ENCODE data around the gene CST11.

Gene CST11

GRCh38 chr20:23415555-23415954 lies 37.1 kb downstream of the CST11 start:
- Histone ChIP-seq H3K27me3 (ENCODE audit: insufficient read depth, low read depth) (no peaks in the 10 kb centered on the region), H3K4me1 (ENCODE audit: low read depth, poor library complexity, severe bottlenecking) (peaks cover 25% of the 10 kb centered on the region), H3K4me3 (IDR thresholded peaks at IDR 0.05; ENCODE audit: insufficient read depth, low read depth, low read length) (no peak overlapping the region), H3K36me3 (ENCODE audit: insufficient read depth) (no peaks in the 10 kb centered on the region), H3K4me2 (no peak overlapping the region), H4K20me1 (ENCODE audit: insufficient read depth) (no peaks in the 10 kb centered on the region), H3K79me2 (ENCODE audit: insufficient read depth, low read depth) (peaks cover 51% of the 10 kb centered on the region; the same call in 1 of the 2 replicates), H3K9ac (no peak overlapping the region), H2AFZ (ENCODE audit: low read depth) (no peak overlapping the region), H3K27ac (no peak overlapping the region)
- no peak for TF ChIP-seq CTCF (conservative IDR thresholded peaks at IDR 0.05; ENCODE audit: low read depth, low read length)

- no peak overlapping the region for H3K4me2 ChIP-seq
- H3K27me3 ChIP-seq (ENCODE audit: insufficient read depth, low read depth): no peaks in the 10 kb centered on the region
- no peak overlapping the region for H3K4me3 ChIP-seq (IDR thresholded peaks at IDR 0.05; ENCODE audit: insufficient read depth, low read depth, low read length)
- no peak overlapping the region for H3K9ac ChIP-seq
- H3K36me3 ChIP-seq (ENCODE audit: insufficient read depth): no peaks in the 10 kb centered on the region
- no peaks in the 10 kb centered on the region for H4K20me1 ChIP-seq (ENCODE audit: insufficient read depth)
- H2AFZ ChIP-seq (ENCODE audit: low read depth): no peak overlapping the region
- TF ChIP-seq CTCF (conservative IDR thresholded peaks at IDR 0.05; ENCODE audit: low read depth, low read length): no peak
- peaks cover 52% of the 10 kb centered on the region; the same call in 1 of the 2 replicates for H3K79me2 ChIP-seq (ENCODE audit: insufficient read depth, low read depth)
- no peak overlapping the region for H3K27ac ChIP-seq
- peaks cover 22% of the 10 kb centered on the region for H3K4me1 ChIP-seq (ENCODE audit: low read depth, poor library complexity, severe bottlenecking)
These were observed 38.0 kb downstream of the CST11 start for GRCh38 chr20:23414526-23415188.

GRCh38 chr20:23413862-23414422 lies 38.7 kb downstream of the CST11 start:
- Histone ChIP-seq H3K4me1 (ENCODE audit: low read depth, poor library complexity, severe bottlenecking) (peaks cover 16% of the 10 kb centered on the region), H3K79me2 (ENCODE audit: insufficient read depth, low read depth) (peaks cover 52% of the 10 kb centered on the region; the same call in 1 of the 2 replicates), H3K27ac (no peak overlapping the region), H4K20me1 (ENCODE audit: insufficient read depth) (no peaks in the 10 kb centered on the region), H3K4me2 (no peak overlapping the region), H3K4me3 (IDR thresholded peaks at IDR 0.05; ENCODE audit: insufficient read depth, low read depth, low read length) (no peak overlapping the region), H3K9ac (no peak overlapping the region), H3K36me3 (ENCODE audit: insufficient read depth) (no peaks in the 10 kb centered on the region), H3K27me3 (ENCODE audit: insufficient read depth, low read depth) (no peaks in the 10 kb centered on the region), H2AFZ (ENCODE audit: low read depth) (no peak overlapping the region)
- TF ChIP-seq CTCF (conservative IDR thresholded peaks at IDR 0.05; ENCODE audit: low read depth, low read length): no peak

- Histone ChIP-seq H4K20me1 (ENCODE audit: insufficient read depth) (no peaks in the 10 kb centered on the region), H3K27me3 (ENCODE audit: insufficient read depth, low read depth) (no peaks in the 10 kb centered on the region), H3K4me2 (no peak overlapping the region), H3K9ac (no peak overlapping the region), H3K4me3 (IDR thresholded peaks at IDR 0.05; ENCODE audit: insufficient read depth, low read depth, low read length) (no peak overlapping the region), H3K79me2 (ENCODE audit: insufficient read depth, low read depth) (peaks cover 65% of the 10 kb centered on the region; the same call in 1 of the 2 replicates), H3K27ac (no peak overlapping the region), H3K36me3 (ENCODE audit: insufficient read depth) (no peaks in the 10 kb centered on the region), H2AFZ (ENCODE audit: low read depth) (no peak overlapping the region), H3K4me1 (ENCODE audit: low read depth, poor library complexity, severe bottlenecking) (peaks cover 7% of the 10 kb centered on the region)
- no peak for TF ChIP-seq CTCF (conservative IDR thresholded peaks at IDR 0.05; ENCODE audit: low read depth, low read length)
These were observed 40.6 kb downstream of the CST11 start for GRCh38 chr20:23412026-23412425.
